HepG2 (cell line): Measurements from ENCODE around the gene GAS2. TPM values are rescaled to one million over a fixed set of nuclear protein-coding genes. Genes with fewer than 3 reads are reported as not detected.

Experiments
- CEBPG ChIP-seq: IDR thresholded peaks from 2 replicates; pipeline ENCODE4 v1.6.1; 2016
- CREM ChIP-seq, 2 experiments: sonication (generic) in 1 of 2; formaldehyde crosslinking in 1 of 2; IDR thresholded peaks; 2 replicates each; pipeline versions ENCODE4 v1.4.0 to v1.6.1; 2016 to 2020; ENCODE audit warnings: antibody characterized with exemption in 1 of 2, mild to moderate bottlenecking in 1 of 2, missing genetic modification reagents in 1 of 2
- DNMT1 ChIP-seq: sonication (generic); formaldehyde crosslinking; IDR thresholded peaks from 2 replicates; pipeline ENCODE4 v1.5.1; 2020; ENCODE audit warnings: mild to moderate bottlenecking, missing genetic modification reagents
- DPF2 ChIP-seq: sonication (generic); formaldehyde crosslinking; IDR thresholded peaks from 2 replicates; pipeline ENCODE4 v1.4.0; 2020; ENCODE audit warnings: mild to moderate bottlenecking, low read depth, missing genetic modification reagents, borderline replicate concordance
- EP300 ChIP-seq, 3 experiments: sonication (generic) in 1 of 3; formaldehyde crosslinking in 1 of 3; IDR thresholded peaks; 2 replicates each; pipeline versions ENCODE4 v1.5.1 to v1.6.1; 2011 to 2020; ENCODE audit warnings: low read depth in 2 of 3, low read length in 2 of 3, borderline replicate concordance in 1 of 3, improper control_type of control experiment in 1 of 3, mild to moderate bottlenecking in 1 of 3, missing genetic modification reagents in 1 of 3, moderate library complexity in 1 of 3
- FOXO1 ChIP-seq: sonication (generic); formaldehyde crosslinking; IDR thresholded peaks from 2 replicates; pipeline ENCODE4 v1.4.0; 2020; ENCODE audit warnings: missing genetic modification reagents
- FOXP1 ChIP-seq, 2 experiments: fragments of 450-650 bp in 1 of 2; IDR thresholded peaks; 2 replicates each; pipeline ENCODE4 v1.6.1; 2017 to 2018; ENCODE audit warnings: antibody characterized with exemption in 1 of 2
- GMEB2 ChIP-seq: IDR thresholded peaks from 2 replicates; pipeline ENCODE4 v1.6.1; 2016; ENCODE audit warnings: missing biosample characterization, missing genetic modification reagents, low read depth
- HIVEP1 ChIP-seq: sonication (generic); formaldehyde crosslinking; IDR thresholded peaks from 2 replicates; pipeline ENCODE4 v1.4.0; 2020; ENCODE audit warnings: mild to moderate bottlenecking, missing genetic modification reagents
- KAT8 ChIP-seq: IDR thresholded peaks from 2 replicates; pipeline ENCODE4 v1.6.1; 2016; ENCODE audit warnings: missing genetic modification reagents, missing compliant biosample characterization
- NR3C1 ChIP-seq: sonication (generic); formaldehyde crosslinking; IDR thresholded peaks from 2 replicates; pipeline ENCODE4 v1.4.0; 2020; ENCODE audit warnings: missing genetic modification reagents
- PPARG ChIP-seq: conservative IDR thresholded peaks from 2 replicates; pipeline ENCODE4 v1.6.1; 2016; ENCODE audit warnings: missing biosample characterization, missing genetic modification reagents
- REST ChIP-seq, 2 experiments: IDR thresholded peaks; 2 replicates each; pipeline ENCODE4 v1.6.1; 2011 to 2012; ENCODE audit warnings: low read length in 2 of 2, borderline replicate concordance in 1 of 2, low read depth in 1 of 2, mild to moderate bottlenecking in 1 of 2, moderate library complexity in 1 of 2
- ZBTB14 ChIP-seq: sonication (generic); formaldehyde crosslinking; IDR thresholded peaks from 2 replicates; pipeline ENCODE4 v1.4.0; 2020; ENCODE audit warnings: missing genetic modification reagents
- ZBTB25 ChIP-seq: IDR thresholded peaks from 2 replicates; pipeline ENCODE4 v1.6.1; 2018; ENCODE audit warnings: missing genetic modification reagents
- ZMYM2 ChIP-seq: sonication (generic); formaldehyde crosslinking; IDR thresholded peaks from 2 replicates; pipeline ENCODE4 v1.8.0; 2022; ENCODE audit warnings: mild to moderate bottlenecking, missing genetic modification reagents
- ZNF350 ChIP-seq: sonication (generic); formaldehyde crosslinking; IDR thresholded peaks from 2 replicates; pipeline ENCODE4 v1.4.0; 2020; ENCODE audit warnings: mild to moderate bottlenecking, low read depth, missing genetic modification reagents, borderline replicate concordance
- ZNF552 ChIP-seq: sonication (generic); formaldehyde crosslinking; IDR thresholded peaks from 2 replicates; pipeline ENCODE4 v1.9.0; 2022; ENCODE audit warnings: missing genetic modification reagents, mild to moderate bottlenecking, borderline replicate concordance
- ZNF792 ChIP-seq: IDR thresholded peaks from 2 replicates; pipeline ENCODE4 v1.6.1; 2016
- polyA plus RNA-seq, 8 experiments: library from polyadenylated mRNA; depleted of rRNA in 3 of 8; stranded (reverse) in 7 of 8; unstranded in 1 of 8; fragments of >200 nt; fragmentation: Illumina TruSeq in 4 of 8; extraction: Trizol in 4 of 8; gene quantifications; 2 replicates each; pipeline versions ENCODE4 v1.2.1 to v1.2.3, GENCODE V29; 2011 to 2016; ENCODE audit warnings: low read depth in 4 of 8, missing spikeins in 1 of 8, mixed read lengths in 1 of 8; ENCODE audit not compliant: insufficient read depth in 1 of 8
- total RNA-seq, 5 experiments: library from RNA; depleted of rRNA; stranded (reverse); fragments of >200 nt; fragmentation: Illumina TruSeq; extraction: Trizol; gene quantifications; 2 replicates each; pipeline ENCODE4 v1.2.3, GENCODE V29; 2016; ENCODE audit warnings: low read depth in 1 of 5
- TF ChIP-seq, protein P1 (sequence below): sonication (generic); formaldehyde crosslinking; IDR thresholded peaks from 2 replicates; pipeline ENCODE4 v1.5.0; 2020; ENCODE audit warnings: mild to moderate bottlenecking, missing genetic modification reagents

Gene GAS2
- total and polyA plus RNA-seq, 2 of the 13 experiments (the other 11 are each of a cell fraction or from before 2014, with no cell fraction given) = 26.0 to 85.1 TPM

GRCh38 chr11:22680628-22681027, 14.2 kb downstream of the GAS2 start (continued):
- TF ChIP-seq KAT8 (CRISPR knock-in tag) (no peak), CEBPG (CRISPR knock-in tag) (peak; percentile 84), REST (IDR thresholded peaks at IDR 0.05; ENCODE audit: borderline replicate concordance in 1 of 2, low read depth in 1 of 2, low read length in 2 of 2) (0 out of 4 replicates have a peak, but pooled peaks of 1 of the 2 experiments have one; percentile 30), DNMT1 (CRISPR knock-in tag) (no peak), HIVEP1 (CRISPR knock-in tag) (no peak), FOXP1 (IDR thresholded peaks at IDR 0.05) (no peak), FOXP1 (CRISPR knock-in tag; IDR thresholded peaks at IDR 0.05) (peak; percentile 39; the same call in 1 of the 2 replicates), PPARG (peak; percentile 42; the same call in 1 of the 2 replicates), ZMYM2 (no peak), ZNF350 (CRISPR knock-in tag) (no peak), CREM (IDR thresholded peaks at IDR 0.05) (peak; percentile 58; the same call in 1 of the 2 replicates), CREM (CRISPR knock-in tag; IDR thresholded peaks at IDR 0.05) (no peak), EP300 (IDR thresholded peaks at IDR 0.05; ENCODE audit: low read depth in 2 of 2, low read length in 2 of 2) (peak in 1 of 2 experiments; percentile 89; a peak in 2 of 4 replicates), EP300 (CRISPR knock-in tag; IDR thresholded peaks at IDR 0.05; ENCODE audit: borderline replicate concordance) (peak; percentile 62), ZBTB25 (CRISPR knock-in tag) (0 out of 2 replicates have a peak, but pooled peaks have one; percentile 45), ZNF792 (CRISPR knock-in tag) (peak; percentile 75), GMEB2 (CRISPR knock-in tag) (no peak), DPF2 (CRISPR knock-in tag) (peak; percentile 45; the same call in 1 of the 2 replicates), FOXO1 (CRISPR knock-in tag) (peak; percentile 47; the same call in 1 of the 2 replicates), ZNF552 (CRISPR knock-in tag) (no peak), NR3C1 (CRISPR knock-in tag) (no peak), ZBTB14 (CRISPR knock-in tag) (no peak)
- TF ChIP-seq, protein P1, sequence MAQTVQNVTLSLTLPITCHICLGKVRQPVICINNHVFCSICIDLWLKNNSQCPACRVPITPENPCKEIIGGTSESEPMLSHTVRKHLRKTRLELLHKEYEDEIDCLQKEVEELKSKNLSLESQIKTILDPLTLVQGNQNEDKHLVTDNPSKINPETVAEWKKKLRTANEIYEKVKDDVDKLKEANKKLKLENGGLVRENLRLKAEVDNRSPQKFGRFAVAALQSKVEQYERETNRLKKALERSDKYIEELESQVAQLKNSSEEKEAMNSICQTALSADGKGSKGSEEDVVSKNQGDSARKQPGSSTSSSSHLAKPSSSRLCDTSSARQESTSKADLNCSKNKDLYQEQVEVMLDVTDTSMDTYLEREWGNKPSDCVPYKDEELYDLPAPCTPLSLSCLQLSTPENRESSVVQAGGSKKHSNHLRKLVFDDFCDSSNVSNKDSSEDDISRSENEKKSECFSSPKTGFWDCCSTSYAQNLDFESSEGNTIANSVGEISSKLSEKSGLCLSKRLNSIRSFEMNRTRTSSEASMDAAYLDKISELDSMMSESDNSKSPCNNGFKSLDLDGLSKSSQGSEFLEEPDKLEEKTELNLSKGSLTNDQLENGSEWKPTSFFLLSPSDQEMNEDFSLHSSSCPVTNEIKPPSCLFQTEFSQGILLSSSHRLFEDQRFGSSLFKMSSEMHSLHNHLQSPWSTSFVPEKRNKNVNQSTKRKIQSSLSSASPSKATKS = no peak
